ENCODE results near the gene CD3G. TPM values are rescaled to one million over a fixed set of nuclear protein-coding genes. Genes with fewer than 3 reads are reported as not detected.
"Not testable (repeated sequence)": the region's sequence is repeated elsewhere in the genome, so short reads cannot be mapped to it uniquely, and the experiment has no call there.

The CD3G gene
- total RNA-seq, 1 donor from 2014 or later, result not detected

DNA sequence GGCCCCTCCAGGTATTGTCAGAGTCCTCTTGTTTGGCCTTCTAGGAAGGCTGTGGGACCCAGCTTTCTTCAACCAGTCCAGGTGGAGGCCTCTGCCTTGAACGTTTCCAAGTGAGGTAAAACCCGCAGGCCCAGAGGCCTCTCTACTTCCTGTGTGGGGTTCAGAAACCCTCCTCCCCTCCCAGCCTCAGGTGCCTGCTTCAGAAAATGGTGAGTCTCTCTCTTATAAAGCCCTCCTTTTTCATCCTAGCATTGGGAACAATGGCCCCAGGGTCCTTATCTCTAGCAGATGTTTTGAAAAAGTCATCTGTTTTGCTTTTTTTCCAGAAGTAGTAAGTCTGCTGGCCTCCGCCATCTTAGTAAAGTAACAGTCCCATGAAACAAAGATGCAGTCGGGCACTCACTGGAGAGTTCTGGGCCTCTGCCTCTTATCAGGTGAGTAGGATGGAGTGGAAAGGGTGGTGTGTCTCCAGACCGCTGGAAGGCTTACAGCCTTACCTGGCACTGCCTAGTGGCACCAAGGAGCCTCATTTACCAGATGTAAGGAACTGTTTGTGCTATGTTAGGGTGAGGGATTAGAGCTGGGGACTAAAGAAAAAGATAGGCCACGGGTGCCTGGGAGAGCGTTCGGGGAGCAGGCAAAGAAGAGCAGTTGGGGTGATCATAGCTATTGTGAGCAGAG lies 39.4 kb upstream of the CD3G start, which contains the start of gene CD3E:
CD3E (plus strand) TSS at position 163 of the 681 bp plus-strand sequence; CDS start at position 386, 223 bp downstream.
- Mint-ChIP-seq H3K4me1 (ENCODE audit: unreplicated experiment) (peaks cover 9% of the 10 kb centered on the region), H3K27me3 (ENCODE audit: unreplicated experiment) (no peaks in the 10 kb centered on the region), H3K9me3 (ENCODE audit: unreplicated experiment) (no peaks in the 10 kb centered on the region), H3K36me3 (ENCODE audit: low read depth, unreplicated experiment) (no peaks in the 10 kb centered on the region), H3K4me3 (ENCODE audit: unreplicated experiment) (no peak within 1 kb of the TSS), H3K27ac (ENCODE audit: unreplicated experiment) (no peak within 1 kb of the TSS)
- TF ChIP-seq, protein P1, sequence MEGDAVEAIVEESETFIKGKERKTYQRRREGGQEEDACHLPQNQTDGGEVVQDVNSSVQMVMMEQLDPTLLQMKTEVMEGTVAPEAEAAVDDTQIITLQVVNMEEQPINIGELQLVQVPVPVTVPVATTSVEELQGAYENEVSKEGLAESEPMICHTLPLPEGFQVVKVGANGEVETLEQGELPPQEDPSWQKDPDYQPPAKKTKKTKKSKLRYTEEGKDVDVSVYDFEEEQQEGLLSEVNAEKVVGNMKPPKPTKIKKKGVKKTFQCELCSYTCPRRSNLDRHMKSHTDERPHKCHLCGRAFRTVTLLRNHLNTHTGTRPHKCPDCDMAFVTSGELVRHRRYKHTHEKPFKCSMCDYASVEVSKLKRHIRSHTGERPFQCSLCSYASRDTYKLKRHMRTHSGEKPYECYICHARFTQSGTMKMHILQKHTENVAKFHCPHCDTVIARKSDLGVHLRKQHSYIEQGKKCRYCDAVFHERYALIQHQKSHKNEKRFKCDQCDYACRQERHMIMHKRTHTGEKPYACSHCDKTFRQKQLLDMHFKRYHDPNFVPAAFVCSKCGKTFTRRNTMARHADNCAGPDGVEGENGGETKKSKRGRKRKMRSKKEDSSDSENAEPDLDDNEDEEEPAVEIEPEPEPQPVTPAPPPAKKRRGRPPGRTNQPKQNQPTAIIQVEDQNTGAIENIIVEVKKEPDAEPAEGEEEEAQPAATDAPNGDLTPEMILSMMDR (IDR thresholded peaks at IDR 0.05; ENCODE audit: unreplicated experiment), result no peak
- no peak for DNase-seq (ENCODE audit: low spot score)

DNA sequence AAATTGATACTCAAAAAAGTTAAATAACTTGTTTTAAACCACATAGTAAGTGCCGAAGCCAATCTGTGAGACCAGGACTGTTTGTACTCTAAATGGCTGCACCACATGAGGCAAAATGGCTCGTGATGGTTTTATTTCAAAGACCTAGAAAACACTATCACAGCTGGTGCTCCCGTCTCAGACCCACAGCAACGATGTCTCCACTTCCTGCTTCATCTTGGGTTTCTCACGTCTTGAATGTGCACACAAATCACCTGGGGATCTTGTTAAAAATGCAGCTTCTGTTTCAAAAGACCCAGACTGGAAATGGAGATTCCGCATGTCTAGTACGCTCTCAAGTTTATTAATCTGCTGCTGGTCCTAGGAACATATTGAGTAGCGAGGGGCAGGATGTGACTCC lies 38.4 kb upstream of the CD3G start:
- peaks cover 9% of the 10 kb centered on the region for H3K4me1 Mint-ChIP-seq (ENCODE audit: unreplicated experiment)
- H3K36me3 Mint-ChIP-seq (ENCODE audit: low read depth, unreplicated experiment), result no peaks in the 10 kb centered on the region
- DNase-seq (ENCODE audit: low spot score), result no peak
- H3K27ac Mint-ChIP-seq (ENCODE audit: unreplicated experiment), result no peak overlapping the region
- no peak overlapping the region for H3K4me3 Mint-ChIP-seq (ENCODE audit: unreplicated experiment)
- TF ChIP-seq, protein P1 (IDR thresholded peaks at IDR 0.05; ENCODE audit: unreplicated experiment), result no peak
- H3K9me3 Mint-ChIP-seq (ENCODE audit: unreplicated experiment), result no peaks in the 10 kb centered on the region
- no peaks in the 10 kb centered on the region for H3K27me3 Mint-ChIP-seq (ENCODE audit: unreplicated experiment)

- TF ChIP-seq, protein P1 (IDR thresholded peaks at IDR 0.05; ENCODE audit: unreplicated experiment), result no peak
- H3K27me3 Mint-ChIP-seq (ENCODE audit: unreplicated experiment), result no peaks in the 10 kb centered on the region
- H3K9me3 Mint-ChIP-seq (ENCODE audit: unreplicated experiment), result no peaks in the 10 kb centered on the region
- no peak for DNase-seq (ENCODE audit: low spot score)
- no peaks in the 10 kb centered on the region for H3K36me3 Mint-ChIP-seq (ENCODE audit: low read depth, unreplicated experiment)
- H3K27ac Mint-ChIP-seq (ENCODE audit: unreplicated experiment), result no peak overlapping the region
- H3K4me1 Mint-ChIP-seq (ENCODE audit: unreplicated experiment), result peaks cover 9% of the 10 kb centered on the region
- H3K4me3 Mint-ChIP-seq (ENCODE audit: unreplicated experiment), result no peak overlapping the region
Measured at GRCh38 chr11:118306556-118306955, 37.6 kb upstream of the CD3G start.

DNA sequence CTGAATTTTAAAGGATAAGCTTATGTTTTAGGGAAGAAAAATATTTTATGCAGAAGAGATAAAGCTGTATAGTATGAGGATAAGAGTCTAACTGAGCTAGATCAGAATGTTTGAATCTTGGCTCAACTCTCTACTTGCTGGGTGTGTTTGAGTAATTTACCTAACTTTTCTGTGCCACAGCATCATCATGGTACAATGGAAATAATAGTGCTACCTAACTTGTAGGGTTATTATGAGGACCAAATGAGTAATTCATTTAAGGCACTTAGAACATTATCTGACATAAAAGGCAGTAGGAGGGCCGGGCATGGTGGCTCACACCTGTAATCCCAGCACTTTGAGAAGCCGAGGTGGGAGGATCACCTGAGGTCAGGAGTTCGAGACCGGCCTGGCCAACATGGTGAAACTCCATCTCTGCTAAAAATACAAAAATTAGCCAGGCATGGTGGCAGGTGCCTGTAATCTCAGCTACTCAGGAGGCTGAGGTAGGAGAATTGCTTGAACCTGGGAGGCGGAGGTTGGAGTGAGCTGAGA lies 35.1 kb upstream of the CD3G start:
- H3K9me3 Mint-ChIP-seq (ENCODE audit: unreplicated experiment); H3K36me3 Mint-ChIP-seq (ENCODE audit: low read depth, unreplicated experiment); H3K4me3 Mint-ChIP-seq (ENCODE audit: unreplicated experiment); DNase-seq (ENCODE audit: low spot score); H3K4me1 Mint-ChIP-seq (ENCODE audit: unreplicated experiment); H3K27me3 Mint-ChIP-seq (ENCODE audit: unreplicated experiment); H3K27ac Mint-ChIP-seq (ENCODE audit: unreplicated experiment): not testable (repeated sequence)

- Mint-ChIP-seq H3K27me3 (ENCODE audit: unreplicated experiment) (peaks cover 2% of the 10 kb centered on the region), H3K4me3 (ENCODE audit: unreplicated experiment) (no peak overlapping the region), H3K9me3 (ENCODE audit: unreplicated experiment) (no peaks in the 10 kb centered on the region), H3K27ac (ENCODE audit: unreplicated experiment) (no peak overlapping the region), H3K4me1 (ENCODE audit: unreplicated experiment) (peaks cover 12% of the 10 kb centered on the region), H3K36me3 (ENCODE audit: low read depth, unreplicated experiment) (no peaks in the 10 kb centered on the region)
- TF ChIP-seq, protein P1 (IDR thresholded peaks at IDR 0.05; ENCODE audit: unreplicated experiment), result no peak
- DNase-seq (ENCODE audit: low spot score), result no peak
Measured at GRCh38 chr11:118310271-118310670, 33.9 kb upstream of the CD3G start.
